Stomach (tissue), 4 donors: ENCODE data around the gene PCDHGA6.
"Not testable (repeated sequence)": the region's sequence is repeated elsewhere in the genome, so short reads cannot be mapped to it uniquely, and the experiment has no call there.

ENCODE experiments used
- EP300 ChIP-seq: sonication (generic); formaldehyde crosslinking; IDR thresholded peaks from one replicate; pipeline ENCODE4 v1.6.1; 2017; ENCODE audit warnings: antibody characterized with exemption
- POLR2A ChIP-seq, 4 donors: fragments of 450-650 bp; IDR thresholded peaks; one replicate each; pipeline ENCODE4 v1.6.1; 2016; ENCODE audit warnings: antibody characterized with exemption in 4 of 4, control low read depth in 2 of 4, mild to moderate bottlenecking in 1 of 4, moderate library complexity in 1 of 4
- POLR2AphosphoS5 ChIP-seq, 3 donors: sonication (generic); formaldehyde crosslinking; IDR thresholded peaks; one replicate each; pipeline ENCODE4 v1.6.1; 2016; ENCODE audit warnings: antibody characterized with exemption in 3 of 3
- TF ChIP-seq, protein P1 (sequence below), 7 experiments: fragments of 450-650 bp in 4 of 7; fragments of 200-600 bp in 3 of 7; sonication (generic) in 3 of 7; IDR thresholded peaks; one replicate each; pipeline ENCODE4 v1.5.1; 2016 to 2019; ENCODE audit warnings: antibody characterized with exemption in 7 of 7, control low read depth in 2 of 7, mild to moderate bottlenecking in 1 of 7

DNA sequence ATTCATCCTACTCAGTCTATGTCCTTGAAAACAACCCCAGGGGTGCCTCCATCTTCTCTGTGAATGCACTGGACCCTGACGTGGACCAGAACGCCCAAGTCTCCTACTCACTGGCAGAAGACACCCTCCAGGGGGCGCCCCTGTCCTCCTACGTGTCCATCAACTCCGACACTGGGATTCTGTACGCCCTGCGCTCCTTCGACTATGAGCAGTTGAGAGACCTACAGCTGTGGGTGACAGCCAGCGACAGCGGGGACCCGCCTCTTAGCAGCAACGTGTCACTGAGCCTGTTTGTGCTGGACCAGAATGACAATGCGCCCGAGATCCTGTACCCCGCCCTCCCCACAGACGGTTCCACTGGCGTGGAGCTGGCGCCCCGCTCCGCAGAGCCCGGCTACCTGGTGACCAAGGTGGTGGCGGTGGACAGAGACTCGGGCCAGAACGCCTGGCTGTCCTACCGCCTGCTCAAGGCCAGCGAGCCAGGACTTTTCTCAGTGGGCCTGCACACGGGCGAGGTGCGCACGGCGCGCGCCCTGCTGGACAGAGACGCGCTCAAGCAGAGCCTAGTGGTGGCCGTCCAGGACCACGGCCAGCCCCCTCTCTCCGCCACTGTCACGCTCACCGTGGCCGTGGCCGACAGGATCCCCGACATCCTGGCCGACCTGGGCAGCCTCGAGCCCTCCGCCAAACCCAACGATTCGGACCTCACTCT lies 1.9 kb downstream of the PCDHGA6 start:
- not testable (repeated sequence) for TF ChIP-seq EP300; POLR2A (IDR thresholded peaks at IDR 0.05); POLR2AphosphoS5 (IDR thresholded peaks at IDR 0.05)
- TF ChIP-seq, protein P1, sequence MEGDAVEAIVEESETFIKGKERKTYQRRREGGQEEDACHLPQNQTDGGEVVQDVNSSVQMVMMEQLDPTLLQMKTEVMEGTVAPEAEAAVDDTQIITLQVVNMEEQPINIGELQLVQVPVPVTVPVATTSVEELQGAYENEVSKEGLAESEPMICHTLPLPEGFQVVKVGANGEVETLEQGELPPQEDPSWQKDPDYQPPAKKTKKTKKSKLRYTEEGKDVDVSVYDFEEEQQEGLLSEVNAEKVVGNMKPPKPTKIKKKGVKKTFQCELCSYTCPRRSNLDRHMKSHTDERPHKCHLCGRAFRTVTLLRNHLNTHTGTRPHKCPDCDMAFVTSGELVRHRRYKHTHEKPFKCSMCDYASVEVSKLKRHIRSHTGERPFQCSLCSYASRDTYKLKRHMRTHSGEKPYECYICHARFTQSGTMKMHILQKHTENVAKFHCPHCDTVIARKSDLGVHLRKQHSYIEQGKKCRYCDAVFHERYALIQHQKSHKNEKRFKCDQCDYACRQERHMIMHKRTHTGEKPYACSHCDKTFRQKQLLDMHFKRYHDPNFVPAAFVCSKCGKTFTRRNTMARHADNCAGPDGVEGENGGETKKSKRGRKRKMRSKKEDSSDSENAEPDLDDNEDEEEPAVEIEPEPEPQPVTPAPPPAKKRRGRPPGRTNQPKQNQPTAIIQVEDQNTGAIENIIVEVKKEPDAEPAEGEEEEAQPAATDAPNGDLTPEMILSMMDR (IDR thresholded peaks at IDR 0.05) = not testable (repeated sequence)
